Glomerular endothelial cell (primary cell): ENCODE measurements around the gene STK32C. TPM values are rescaled to one million over a fixed set of nuclear protein-coding genes. Genes with fewer than 3 reads are reported as not detected.

Experiments
- DNase-seq: peaks from one replicate; pipeline ENCODE4 v3.0.0-alpha.2; 2011; ENCODE audit warnings: low read depth, low spot score; ENCODE audit errors: extremely low read depth
- total RNA-seq: library from RNA; depleted of rRNA; stranded (reverse); fragments of >200 nt; gene quantifications from 2 replicates; pipeline ENCODE4 v1.2.3, GENCODE V29; 2015

The STK32C gene
- total RNA-seq, 1 donor from 2014 or later, result 7.8 TPM

DNA sequence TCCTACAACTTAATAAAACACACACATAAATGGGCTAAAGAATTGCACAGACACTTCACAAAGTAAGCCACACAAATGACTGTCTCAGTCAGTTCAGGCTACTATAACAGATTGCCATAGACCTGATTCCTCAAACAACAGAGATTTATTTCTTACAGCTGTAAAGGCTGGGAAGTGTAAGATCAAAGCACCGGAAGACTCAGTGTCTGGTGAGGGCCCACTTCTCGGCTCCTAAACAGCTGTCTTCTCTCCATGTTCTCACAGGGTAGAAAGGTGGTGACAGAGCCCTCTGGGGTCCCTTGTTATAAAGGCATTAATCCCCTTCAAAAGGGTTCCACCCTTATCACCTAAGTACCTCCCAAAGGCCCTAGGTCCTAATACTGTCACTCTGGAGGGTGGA, 18.3 kb downstream of the STK32C start:
- DNase-seq, result no peak

DNA sequence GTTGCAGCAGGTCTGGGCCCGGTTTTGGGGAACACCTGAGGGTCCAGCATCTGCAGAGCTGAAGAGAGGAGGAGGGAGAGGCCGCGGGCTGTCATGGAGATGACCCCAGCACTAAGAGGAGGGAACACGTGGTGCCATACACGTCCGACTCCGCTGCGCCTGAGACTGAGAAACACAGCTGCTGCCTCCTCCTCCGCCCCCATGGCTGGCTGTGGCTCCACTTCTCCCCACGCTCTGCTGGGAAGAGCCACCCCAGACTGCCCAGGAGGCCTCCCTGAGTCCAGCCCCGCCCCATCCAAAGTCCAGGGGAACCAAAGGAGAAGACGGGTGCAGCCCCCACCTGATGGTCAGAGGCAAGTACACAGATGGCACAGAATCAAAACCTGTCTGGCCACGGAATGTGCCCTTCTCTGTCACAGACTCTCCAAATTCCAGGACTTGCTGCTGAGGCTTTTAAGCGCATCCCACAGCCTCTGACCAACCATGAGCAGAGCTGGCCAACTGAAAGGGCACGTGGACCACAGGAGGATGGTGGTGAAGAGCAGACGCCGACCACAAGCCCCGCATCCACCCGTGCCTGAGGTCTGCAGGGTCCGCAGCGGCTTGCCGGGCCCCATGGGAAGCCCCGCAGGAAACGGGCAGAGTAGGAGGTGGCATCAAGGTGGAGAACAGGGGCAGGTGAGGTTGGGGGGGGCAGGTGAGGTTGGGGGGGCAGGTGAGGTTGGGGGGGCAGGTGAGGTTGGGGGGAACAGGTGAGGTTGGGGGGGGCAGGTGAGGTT, 24.0 kb downstream of the STK32C start:
- DNase-seq, result no peak

GRCh38 chr10:132282667-132283603, 24.8 kb downstream of the STK32C start:
- no peak for DNase-seq

DNA sequence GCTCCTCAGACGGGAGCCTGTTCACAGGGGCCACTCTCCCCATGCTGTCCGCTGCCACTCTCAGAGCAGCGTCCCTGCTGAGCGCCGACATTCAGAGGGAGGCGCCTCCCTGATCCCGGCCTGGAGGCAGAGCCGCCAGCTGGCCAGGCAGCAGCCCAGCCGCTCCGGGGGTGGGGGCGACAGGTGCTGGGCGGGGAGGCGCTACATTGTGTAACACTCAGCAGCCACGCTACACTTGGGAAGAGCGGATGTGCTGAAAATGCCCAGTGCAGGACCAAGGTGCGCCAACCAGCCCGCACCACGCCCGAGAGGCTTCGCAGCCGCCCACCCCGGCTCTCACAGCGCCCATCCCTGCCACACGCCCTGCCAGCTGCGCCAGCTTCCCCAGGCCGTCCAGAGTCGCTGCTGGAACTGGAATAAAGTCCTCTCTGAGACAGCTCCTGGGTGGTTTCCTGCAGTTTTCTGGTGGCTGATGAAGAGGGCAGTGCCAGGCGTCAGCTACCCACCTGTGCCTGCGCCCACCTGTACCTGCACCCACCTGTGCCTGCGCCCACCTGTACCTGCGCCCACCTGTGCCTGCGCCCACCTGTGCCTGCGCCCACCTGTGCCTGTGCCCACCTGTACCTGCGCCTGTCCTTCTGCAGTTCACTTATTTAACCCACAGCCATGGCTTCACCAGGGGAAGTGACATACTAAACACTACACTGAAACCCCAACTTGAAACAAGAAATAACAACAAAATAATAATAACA, 25.7 kb downstream of the STK32C start:
- no peak for DNase-seq

GRCh38 chr10:132280646-132281074, 27.1 kb downstream of the STK32C start:
- DNase-seq, result no peak

- DNase-seq, result no peak
These were observed 27.7 kb downstream of the STK32C start for GRCh38 chr10:132279873-132280645.

DNA sequence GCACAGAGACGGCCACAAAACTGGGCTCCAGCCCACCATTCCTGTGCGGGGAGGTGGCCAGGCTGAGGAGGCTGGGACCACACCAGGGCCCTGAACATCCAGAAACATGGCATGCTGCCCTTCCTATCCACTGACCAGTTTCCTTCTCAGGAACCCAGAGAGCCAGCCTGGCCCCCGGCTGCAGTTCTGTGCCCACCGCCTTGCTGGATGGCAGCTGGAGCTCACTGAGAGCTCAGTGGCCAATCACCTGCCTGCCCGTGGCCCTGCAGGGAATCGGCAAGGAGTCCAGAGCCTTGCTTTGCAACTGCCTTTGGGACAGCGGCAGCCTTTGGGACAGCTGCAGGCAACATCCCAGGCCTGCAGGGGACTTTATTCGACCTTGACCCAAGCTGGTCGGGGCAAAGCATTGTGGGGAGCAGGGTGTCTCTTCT, 30.4 kb downstream of the STK32C start:
- DNase-seq, result no peak

- DNase-seq, result no peak
These were observed 31.0 kb downstream of the STK32C start for GRCh38 chr10:132276706-132277105.

GRCh38 chr10:132276179-132276675, 31.5 kb downstream of the STK32C start:
- DNase-seq, result no peak

DNA sequence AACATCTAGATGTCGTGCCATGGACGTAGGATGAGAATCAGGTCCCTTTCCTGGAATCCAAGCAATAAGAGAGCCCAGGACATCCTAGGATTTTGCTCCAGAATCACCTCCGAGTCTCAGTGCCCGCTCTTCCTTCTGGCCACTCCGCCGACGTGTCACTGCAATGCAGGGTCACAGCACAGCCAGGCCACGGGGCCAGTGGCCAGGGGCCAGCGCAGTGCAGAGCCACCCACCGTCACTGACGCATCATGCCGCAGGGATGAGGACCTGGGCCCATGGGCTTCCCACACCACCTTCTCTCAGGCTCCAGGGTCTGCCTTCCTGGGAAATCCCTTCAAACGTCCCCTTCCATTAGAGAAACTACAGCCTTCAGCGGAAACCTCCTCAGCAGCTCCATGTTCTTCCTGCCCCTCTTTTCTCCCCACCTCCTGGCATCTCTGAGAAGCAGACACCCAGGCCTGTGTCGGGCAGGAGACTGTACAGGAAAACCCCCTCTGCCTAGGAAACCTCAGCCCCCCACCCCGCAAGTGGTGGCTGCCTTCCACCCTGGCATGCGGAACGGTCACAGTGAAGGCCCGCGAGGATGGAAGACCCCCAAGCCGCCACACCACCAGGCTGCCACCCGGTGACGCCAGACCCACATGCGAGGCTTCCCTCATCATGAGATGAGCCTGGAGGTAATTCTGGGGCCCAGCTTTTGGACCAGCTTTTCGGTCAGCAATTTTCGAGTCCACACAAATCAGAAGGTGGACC, 32.1 kb downstream of the STK32C start:
- no peak for DNase-seq

GRCh38 chr10:132274986-132275385, 32.8 kb downstream of the STK32C start:
- DNase-seq, result no peak

DNA sequence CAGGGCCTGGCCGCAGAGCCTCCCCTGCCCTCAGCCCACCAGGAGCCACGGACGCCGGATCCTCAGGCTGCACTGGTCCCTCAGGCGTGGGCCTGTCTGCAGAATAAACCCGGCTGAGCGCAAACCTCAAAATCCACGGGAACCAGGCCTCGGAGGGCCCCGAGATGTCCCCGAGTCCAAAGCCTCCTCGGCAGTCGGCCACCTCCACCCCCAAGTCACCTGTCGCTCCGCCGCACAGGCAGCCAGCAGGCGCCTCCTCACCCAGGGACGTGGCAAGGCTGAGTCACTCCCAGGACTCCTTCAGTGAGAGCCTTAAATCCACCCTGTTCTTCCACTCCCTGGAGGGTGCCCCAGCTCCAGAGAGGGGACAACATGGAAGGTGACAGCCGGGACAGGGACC, 33.2 kb downstream of the STK32C start:
- DNase-seq, result no peak

DNA sequence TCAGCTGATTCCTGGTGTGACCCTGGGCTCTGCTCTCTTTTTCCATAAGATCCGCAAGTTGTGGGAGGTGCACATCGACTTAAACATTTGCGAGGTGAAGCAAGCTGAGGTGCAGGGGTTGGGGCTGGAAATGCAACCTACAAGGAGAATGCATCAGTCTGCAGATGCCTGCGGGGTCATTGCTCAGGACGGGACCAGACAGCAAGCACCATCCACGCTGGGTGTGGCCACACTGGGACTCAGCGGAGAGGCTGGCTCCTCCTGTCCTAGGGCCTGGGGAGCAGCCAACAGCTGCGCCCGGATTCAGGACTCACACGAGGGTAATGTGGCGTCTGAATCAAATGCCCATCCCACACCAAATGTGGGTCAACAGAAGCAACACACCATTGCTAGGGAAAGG, 33.8 kb downstream of the STK32C start:
- no peak for DNase-seq

- no peak for DNase-seq
These were observed 34.3 kb downstream of the STK32C start for GRCh38 chr10:132273304-132273944.

- DNase-seq, result no peak
These were observed 35.3 kb downstream of the STK32C start for GRCh38 chr10:132272231-132272971.

DNA sequence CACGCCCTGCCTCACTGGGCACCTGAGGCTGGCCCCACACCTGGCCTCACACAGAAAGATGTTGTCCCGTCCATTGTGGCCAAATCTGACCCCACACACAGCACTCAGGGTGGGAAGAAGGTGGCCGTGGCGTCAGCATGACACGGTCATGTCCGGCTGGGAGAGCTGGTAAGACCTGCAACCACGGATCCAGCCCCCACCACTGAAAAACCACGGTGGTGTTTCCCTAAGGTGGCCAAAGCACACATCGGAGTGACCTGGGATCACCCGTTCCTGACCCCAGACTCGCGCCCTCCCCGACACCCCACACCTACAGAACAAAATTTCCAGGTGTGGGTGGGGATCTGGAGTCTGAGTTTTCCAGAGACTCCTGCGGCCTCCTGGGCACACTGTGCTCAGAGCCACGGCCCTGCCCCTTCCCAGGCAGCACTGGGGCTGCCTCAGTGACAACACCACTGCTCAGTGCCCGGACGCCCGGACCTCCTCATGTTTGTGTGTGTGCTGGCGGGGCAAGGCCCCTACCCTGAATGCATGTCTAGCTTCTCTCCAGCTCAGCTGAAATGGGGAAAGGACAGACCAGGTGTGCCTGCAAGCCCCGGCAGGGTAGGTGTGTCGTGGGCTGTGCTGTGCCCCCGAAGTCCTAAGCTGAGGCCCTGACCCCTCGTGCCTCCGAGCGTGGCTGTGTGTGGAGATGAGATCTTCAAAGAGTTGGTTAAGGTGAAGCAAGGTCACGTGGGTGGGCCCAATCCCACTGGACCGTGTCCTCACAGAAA, 36.1 kb downstream of the STK32C start:
- no peak for DNase-seq

- DNase-seq, result no peak
These were observed 36.9 kb downstream of the STK32C start for GRCh38 chr10:132270721-132271457.
